NT2/D1 (cell line): ENCODE data around the gene REXO1.

Experiments used
- SUZ12 ChIP-seq: IDR thresholded peaks from 2 replicates; pipeline ENCODE4 v1.6.1; 2011; ENCODE audit not compliant: insufficient read length, insufficient read depth; ENCODE audit errors: extremely low read depth
- YY1 ChIP-seq: IDR thresholded peaks from 2 replicates; pipeline ENCODE4 v1.6.1; 2011; ENCODE audit not compliant: insufficient read length, insufficient read depth

DNA sequence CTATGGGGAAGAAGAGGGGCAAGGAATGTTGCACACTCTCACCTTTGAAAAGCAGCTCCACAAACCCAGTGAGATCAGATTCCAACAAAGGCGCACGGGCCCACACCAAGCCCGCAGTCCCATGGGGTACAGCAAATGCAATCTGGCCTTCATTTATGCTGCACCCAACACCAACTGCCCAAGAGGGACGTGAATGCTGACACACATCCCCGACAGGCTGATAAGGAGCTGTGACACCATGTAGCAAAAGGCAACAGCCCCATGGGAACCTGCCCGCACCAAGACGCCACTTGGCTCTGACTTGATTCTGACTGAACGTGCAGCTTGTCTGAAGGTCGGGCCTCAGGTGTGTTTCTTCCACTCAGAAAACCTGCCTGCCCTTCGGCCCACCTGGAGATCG lies 17.3 kb downstream of the REXO1 start:
- TF ChIP-seq SUZ12 = no peak
- no peak for TF ChIP-seq YY1
